ENCODE measurements around the gene CEP85L.

DNA sequence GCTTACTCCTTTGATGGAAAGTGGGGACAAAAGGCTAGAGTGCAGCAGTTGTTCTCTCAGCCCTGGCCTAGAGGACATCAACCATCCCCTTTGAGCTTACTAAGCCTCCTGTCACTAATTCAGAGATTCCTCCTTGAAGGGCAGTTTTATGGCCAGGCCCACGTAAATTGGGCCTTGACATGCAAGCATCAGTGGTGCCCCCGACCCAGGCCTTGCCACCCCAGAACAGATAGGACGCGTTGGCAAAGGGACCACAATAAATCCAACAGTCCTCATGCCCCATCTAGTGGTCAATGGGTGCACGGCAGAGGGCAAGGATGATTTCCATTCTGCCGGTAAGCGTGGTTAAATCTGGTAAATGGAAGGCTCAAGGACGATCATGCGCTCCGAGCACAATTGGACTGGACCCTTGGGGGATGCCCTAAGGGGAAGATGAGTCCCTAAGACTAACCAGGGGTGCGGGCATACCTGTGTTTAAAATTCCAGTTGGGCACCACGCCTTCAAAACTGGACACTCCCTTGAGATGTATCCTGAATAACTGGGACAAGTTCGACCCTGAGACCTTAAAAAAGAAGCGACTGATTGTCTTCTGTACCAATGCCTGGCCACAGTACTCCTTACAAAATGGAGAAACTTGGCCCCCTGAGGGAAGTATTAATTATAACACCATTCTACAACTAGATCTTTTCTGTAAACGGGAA lies 32.6 kb downstream of the CEP85L start:
- TF ChIP-seq, protein P1, sequence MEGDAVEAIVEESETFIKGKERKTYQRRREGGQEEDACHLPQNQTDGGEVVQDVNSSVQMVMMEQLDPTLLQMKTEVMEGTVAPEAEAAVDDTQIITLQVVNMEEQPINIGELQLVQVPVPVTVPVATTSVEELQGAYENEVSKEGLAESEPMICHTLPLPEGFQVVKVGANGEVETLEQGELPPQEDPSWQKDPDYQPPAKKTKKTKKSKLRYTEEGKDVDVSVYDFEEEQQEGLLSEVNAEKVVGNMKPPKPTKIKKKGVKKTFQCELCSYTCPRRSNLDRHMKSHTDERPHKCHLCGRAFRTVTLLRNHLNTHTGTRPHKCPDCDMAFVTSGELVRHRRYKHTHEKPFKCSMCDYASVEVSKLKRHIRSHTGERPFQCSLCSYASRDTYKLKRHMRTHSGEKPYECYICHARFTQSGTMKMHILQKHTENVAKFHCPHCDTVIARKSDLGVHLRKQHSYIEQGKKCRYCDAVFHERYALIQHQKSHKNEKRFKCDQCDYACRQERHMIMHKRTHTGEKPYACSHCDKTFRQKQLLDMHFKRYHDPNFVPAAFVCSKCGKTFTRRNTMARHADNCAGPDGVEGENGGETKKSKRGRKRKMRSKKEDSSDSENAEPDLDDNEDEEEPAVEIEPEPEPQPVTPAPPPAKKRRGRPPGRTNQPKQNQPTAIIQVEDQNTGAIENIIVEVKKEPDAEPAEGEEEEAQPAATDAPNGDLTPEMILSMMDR (IDR thresholded peaks at IDR 0.05; ENCODE audit: low read depth, low read length): peak; percentile 96
- TF ChIP-seq POLR2A (IDR thresholded peaks at IDR 0.05; ENCODE audit: extremely low read depth, insufficient read length) (no peak), MYC (IDR thresholded peaks at IDR 0.05; ENCODE audit: low read depth, low read length) (0 out of 2 replicates have a peak, but pooled peaks have one; percentile 19)
- TF ChIP-seq, protein P2, sequence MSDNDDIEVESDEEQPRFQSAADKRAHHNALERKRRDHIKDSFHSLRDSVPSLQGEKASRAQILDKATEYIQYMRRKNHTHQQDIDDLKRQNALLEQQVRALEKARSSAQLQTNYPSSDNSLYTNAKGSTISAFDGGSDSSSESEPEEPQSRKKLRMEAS (IDR thresholded peaks at IDR 0.05; ENCODE audit: low read depth, low read length): peak; percentile 24; the same call in 1 of the 2 replicates
